HEK293 (cell line): ENCODE results near the gene ANKRD44.

Source experiments
- CTCF ChIP-seq: fragments of 450-650 bp; formaldehyde crosslinking; IDR thresholded peaks from 2 replicates; pipeline ENCODE4 v1.5.1; 2016; ENCODE audit warnings: missing biosample characterization, missing genetic modification characterization
- KLF16 ChIP-seq: fragments of 450-650 bp; formaldehyde crosslinking; IDR thresholded peaks from 2 replicates; pipeline ENCODE4 v1.5.1; 2017; ENCODE audit warnings: missing biosample characterization, missing genetic modification characterization
- ZBTB26 ChIP-seq: fragments of 450-650 bp; formaldehyde crosslinking; optimal IDR thresholded peaks from 2 replicates; pipeline ENCODE3; 2016; ENCODE audit warnings: missing biosample characterization, mild to moderate bottlenecking, missing genetic modification characterization
- ZBTB6 ChIP-seq: fragments of 450-650 bp; formaldehyde crosslinking; IDR thresholded peaks from 2 replicates; pipeline ENCODE4 v1.5.1; 2017; ENCODE audit warnings: missing biosample characterization, missing genetic modification characterization
- ZNF510 ChIP-seq: fragments of 450-650 bp; formaldehyde crosslinking; IDR thresholded peaks from 2 replicates; pipeline ENCODE4 v1.5.1; 2018; ENCODE audit warnings: mild to moderate bottlenecking, missing genetic modification characterization, missing biosample characterization; ENCODE audit not compliant: insufficient replicate concordance
- ZNF571 ChIP-seq: fragments of 450-650 bp; formaldehyde crosslinking; IDR thresholded peaks from 2 replicates; pipeline ENCODE4 v1.5.0; 2017; ENCODE audit warnings: missing biosample characterization, missing genetic modification characterization
- ZNF660 ChIP-seq: fragments of 450-650 bp; IDR thresholded peaks from 2 replicates; pipeline ENCODE4 v1.5.1; 2018; ENCODE audit warnings: missing biosample characterization, mild to moderate bottlenecking, missing genetic modification characterization
- ZNF670 ChIP-seq: fragments of 450-650 bp; formaldehyde crosslinking; IDR thresholded peaks from 2 replicates; pipeline ENCODE4 v1.5.1; 2016; ENCODE audit warnings: missing biosample characterization, missing genetic modification characterization, low read depth
- ZNF76 ChIP-seq: fragments of 450-650 bp; formaldehyde crosslinking; IDR thresholded peaks from 2 replicates; pipeline ENCODE4; 2016; ENCODE audit warnings: low read depth, missing biosample characterization, missing genetic modification characterization, borderline replicate concordance

GRCh38 chr2:196984903-196985302 is 325.7 kb downstream of the ANKRD44 start:
- TF ChIP-seq ZBTB26 (tag by site-specific recombination) (no peak), ZNF76 (tag by site-specific recombination) (no peak), ZNF670 (tag by site-specific recombination) (no peak), CTCF (no peak), ZBTB6 (tag by site-specific recombination) (no peak), ZNF660 (tag by site-specific recombination) (no peak), ZNF510 (no peak), ZNF571 (tag by site-specific recombination) (no peak), KLF16 (tag by site-specific recombination) (no peak)
